Panc1 (cell line): Measurements from ENCODE around the gene TMA7. TPM values are rescaled to one million over a fixed set of nuclear protein-coding genes. Genes with fewer than 3 reads are reported as not detected.

Source experiments
- ATAC-seq: fragments of 200-7000 bp; cut with Tn5 transposase; 2 replicates; pipeline ENCODE4 v1.9.1; 2020; ENCODE audit warnings: mild to moderate bottlenecking, moderate library complexity
- BruUV-seq: library from RNA; stranded (reverse); fragments of 400-500 nt; replicated peaks from 2 replicates; lab custom pipeline; 2021; lab: Mats Ljungman, UMichigan
- CTCF ChIA-PET: fragments of 300-600 bp; sonication (Branson Sonifier 250); formaldehyde crosslinking; loops from one replicate; lab custom pipeline; 2022; ENCODE audit warnings: antibody characterized with exemption; lab: Charles Lee
- POLR2A ChIA-PET: fragments of 300-600 bp; sonication (Branson Sonifier 250); formaldehyde crosslinking; loops from one replicate; lab custom pipeline; 2022; ENCODE audit warnings: antibody characterized with exemption; lab: Charles Lee
- DNase-seq: peaks from one replicate; pipeline ENCODE4 v3.0.0-alpha.2; 2010; ENCODE audit warnings: low read depth, low spot score
- H3K27ac ChIP-seq: 2 replicates; pipeline ENCODE4 v1.5.1; 2011; ENCODE audit warnings: mild to moderate bottlenecking, low read length, inconsistent platforms
- H3K27me3 ChIP-seq: fragments of 200-500 bp; sonication (Bioruptor generic); 2 replicates; pipeline ENCODE4 v1.6.0; 2014; ENCODE audit warnings: low read length, inconsistent platforms; ENCODE audit not compliant: control insufficient read depth, insufficient read depth
- H3K36me3 ChIP-seq: fragments of 200-500 bp; sonication (Bioruptor generic); 2 replicates; pipeline ENCODE4 v1.5.1; 2014; ENCODE audit warnings: inconsistent platforms, mild to moderate bottlenecking, low read length, moderate library complexity; ENCODE audit not compliant: control insufficient read depth, insufficient read depth
- H3K4me1 ChIP-seq: 2 replicates; pipeline ENCODE4 v1.5.1; 2011; ENCODE audit warnings: inconsistent platforms, mild to moderate bottlenecking, low read length, moderate library complexity; ENCODE audit not compliant: control insufficient read depth, insufficient read depth
- H3K4me3 ChIP-seq, 2 experiments: 2 replicates each; pipeline ENCODE4 v1.5.1; 2011 to 2012; ENCODE audit warnings: low read depth in 2 of 2, low read length in 2 of 2, mild to moderate bottlenecking in 2 of 2, inconsistent platforms in 1 of 2, moderate library complexity in 1 of 2
- H3K9me3 ChIP-seq: fragments of 200-500 bp; sonication (Bioruptor generic); 2 replicates; pipeline ENCODE4 v1.5.1; 2014; ENCODE audit warnings: low read depth, mild to moderate bottlenecking, inconsistent platforms, low read length, moderate library complexity; ENCODE audit not compliant: control insufficient read depth, insufficient read depth
- POLR2AphosphoS5 ChIP-seq: IDR thresholded peaks from 2 replicates; pipeline ENCODE4 v1.6.1; 2012; ENCODE audit warnings: mild to moderate bottlenecking, low read depth, low read length, moderate library complexity
- SIN3A ChIP-seq: IDR thresholded peaks from 2 replicates; pipeline ENCODE4 v1.6.1; 2012; ENCODE audit warnings: low read depth, mild to moderate bottlenecking, low read length, moderate library complexity, borderline replicate concordance; ENCODE audit not compliant: insufficient read depth
- TCF7L2 ChIP-seq: IDR thresholded peaks from 2 replicates; pipeline ENCODE4 v1.6.1; 2011; ENCODE audit warnings: mild to moderate bottlenecking, low read depth, low read length, inconsistent platforms
- in situ Hi-C: cut with HindIII; loops from 2 replicates; pipeline ENCODE4 v1.10.0; 2016; ENCODE audit warnings: low sequenced_read_pairs, low pct_unique_long_range_greater_than_20kb
- intact Hi-C: fragments of 100-400 bp; cut with micrococcal nuclease; formaldehyde crosslinking; loops from one replicate; pipeline ENCODE4 v1.10.0; 2022; ENCODE audit not compliant: unreplicated experiment
- total RNA-seq: library from RNA; stranded (reverse); gene quantifications from one replicate; pipeline ENCODE4 v1.2.1, GENCODE V29; 2021; ENCODE audit not compliant: unreplicated experiment
- TF ChIP-seq, protein P1 (sequence below): fragments of 450-650 bp; IDR thresholded peaks from 2 replicates; pipeline ENCODE4 v1.5.1; 2017; ENCODE audit warnings: mild to moderate bottlenecking
- TF ChIP-seq, protein P2 (sequence below), 2 experiments: IDR thresholded peaks; 2 replicates each; pipeline ENCODE4 v1.6.1; 2011 to 2012; ENCODE audit warnings: low read depth in 2 of 2, control low read depth in 1 of 2, low read length in 1 of 2, mild to moderate bottlenecking in 1 of 2, moderate library complexity in 1 of 2; ENCODE audit not compliant: insufficient read depth in 1 of 2

TMA7 gene
- total RNA-seq, 1 experiment from 2014 or later: 175 TPM

DNA sequence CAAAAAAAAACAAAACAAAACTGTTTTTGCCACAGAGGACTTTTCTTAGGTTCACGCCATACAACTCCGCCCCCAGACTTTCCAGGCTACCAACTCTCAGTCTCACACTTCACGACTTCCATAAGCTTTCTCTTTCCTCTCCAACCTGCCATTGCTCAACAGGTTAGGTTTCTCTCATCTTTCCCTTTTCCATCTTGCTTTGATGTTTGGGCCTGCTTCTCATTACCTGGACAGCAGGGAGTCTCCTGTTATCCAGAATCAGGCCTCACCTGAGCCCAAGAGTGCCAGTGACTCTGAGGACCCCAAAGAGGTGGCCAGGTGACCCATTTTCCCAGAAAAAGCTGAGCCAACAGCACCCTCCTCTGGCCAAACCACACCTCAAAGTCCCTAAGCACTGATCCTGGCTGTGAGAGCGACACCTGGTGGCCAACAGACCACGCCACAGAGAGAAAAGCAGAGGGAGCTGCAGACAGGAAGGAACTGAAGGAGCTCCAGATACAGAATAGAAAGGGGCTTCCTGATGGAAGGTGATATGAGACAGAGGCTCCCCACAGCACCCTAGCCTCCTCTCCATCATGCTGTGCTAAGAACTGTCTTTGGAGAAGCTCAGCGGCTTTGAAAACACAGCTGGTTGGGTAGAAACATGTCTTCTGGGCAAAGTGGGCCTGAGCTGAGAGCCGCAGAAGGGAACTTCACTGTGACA lies 4.1 kb upstream of the TMA7 start:
- Histone ChIP-seq H3K27ac (no peak overlapping the region), H3K4me3 (no peak overlapping the region), H3K36me3 (peaks cover 4% of the 10 kb centered on the region; the same call in 1 of the 2 replicates), H3K4me1 (no peaks in the 10 kb centered on the region), H3K27me3 (no peaks in the 10 kb centered on the region), H3K9me3 (no peaks in the 10 kb centered on the region)
- BruUV-seq: no TSS peak
- CTCF ChIA-PET: interaction anchor here (0.6 to 2.5 kb wide), 29 partner anchors 9 to 251 kb away, joined by 3 to 98 read pairs (median 4); partner anchors contain the start of genes ATRIP, CDC25A, PFKFB4 and ZNF589
- ATAC-seq: peak; percentile 69
- peak; percentile 66 for DNase-seq
- in situ Hi-C loops (no loop called here), intact Hi-C loops (loop anchor here (5.0 kb wide), 2 partner anchors 34 to 164 kb away; no protein-coding TSS in a partner anchor)
- no peak for TF ChIP-seq POLR2AphosphoS5
- TF ChIP-seq, protein P1, sequence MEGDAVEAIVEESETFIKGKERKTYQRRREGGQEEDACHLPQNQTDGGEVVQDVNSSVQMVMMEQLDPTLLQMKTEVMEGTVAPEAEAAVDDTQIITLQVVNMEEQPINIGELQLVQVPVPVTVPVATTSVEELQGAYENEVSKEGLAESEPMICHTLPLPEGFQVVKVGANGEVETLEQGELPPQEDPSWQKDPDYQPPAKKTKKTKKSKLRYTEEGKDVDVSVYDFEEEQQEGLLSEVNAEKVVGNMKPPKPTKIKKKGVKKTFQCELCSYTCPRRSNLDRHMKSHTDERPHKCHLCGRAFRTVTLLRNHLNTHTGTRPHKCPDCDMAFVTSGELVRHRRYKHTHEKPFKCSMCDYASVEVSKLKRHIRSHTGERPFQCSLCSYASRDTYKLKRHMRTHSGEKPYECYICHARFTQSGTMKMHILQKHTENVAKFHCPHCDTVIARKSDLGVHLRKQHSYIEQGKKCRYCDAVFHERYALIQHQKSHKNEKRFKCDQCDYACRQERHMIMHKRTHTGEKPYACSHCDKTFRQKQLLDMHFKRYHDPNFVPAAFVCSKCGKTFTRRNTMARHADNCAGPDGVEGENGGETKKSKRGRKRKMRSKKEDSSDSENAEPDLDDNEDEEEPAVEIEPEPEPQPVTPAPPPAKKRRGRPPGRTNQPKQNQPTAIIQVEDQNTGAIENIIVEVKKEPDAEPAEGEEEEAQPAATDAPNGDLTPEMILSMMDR: peak; percentile 98
- POLR2A ChIA-PET: interaction anchor here (0.5 to 0.6 kb wide), 4 partner anchors 35 to 253 kb away, joined by 3 to 11 read pairs (median 3); no protein-coding TSS in a partner anchor

DNA sequence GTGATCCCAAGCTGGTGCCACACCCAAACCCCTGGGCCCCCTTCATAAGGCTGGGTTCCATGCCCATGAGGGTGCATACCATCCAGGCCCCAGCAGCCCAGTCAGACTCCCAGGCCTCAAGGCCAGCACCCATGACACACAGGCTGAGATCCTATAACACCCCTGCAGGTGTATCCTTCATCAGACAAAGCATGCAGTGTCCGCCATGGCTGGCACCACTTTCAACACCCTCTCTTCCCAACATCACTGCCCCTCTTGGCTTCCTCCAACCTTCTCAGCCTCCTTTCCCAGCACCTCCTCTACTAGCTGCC lies 3.6 kb upstream of the TMA7 start:
- DNase-seq (no peak), ATAC-seq (no peak)
- POLR2A ChIA-PET: interaction anchor here (0.5 to 0.6 kb wide), 3 partner anchors 36 to 254 kb away, joined by 3 read pairs; no protein-coding TSS in a partner anchor
- peaks cover 4% of the 10 kb centered on the region; the same call in 1 of the 2 replicates for H3K36me3 ChIP-seq
- H3K27ac ChIP-seq: no peak overlapping the region
- CTCF ChIA-PET: interaction anchor here (0.6 to 2.5 kb wide), 29 partner anchors 9 to 250 kb away, joined by 3 to 98 read pairs (median 4); partner anchors contain the start of genes ATRIP, CDC25A, PFKFB4 and ZNF589
- no TSS peak for BruUV-seq
- H3K4me1 ChIP-seq: peaks cover 1% of the 10 kb centered on the region; the same call in 1 of the 2 replicates
- in situ Hi-C loops (no loop called here), intact Hi-C loops (loop anchor here (5.0 kb wide), 2 partner anchors 34 to 164 kb away; no protein-coding TSS in a partner anchor)
- H3K9me3 ChIP-seq: no peaks in the 10 kb centered on the region
- H3K4me3 ChIP-seq: no peak overlapping the region
- TF ChIP-seq POLR2AphosphoS5 (no peak), TCF7L2 (no peak), SIN3A (no peak)
- TF ChIP-seq, protein P2, sequence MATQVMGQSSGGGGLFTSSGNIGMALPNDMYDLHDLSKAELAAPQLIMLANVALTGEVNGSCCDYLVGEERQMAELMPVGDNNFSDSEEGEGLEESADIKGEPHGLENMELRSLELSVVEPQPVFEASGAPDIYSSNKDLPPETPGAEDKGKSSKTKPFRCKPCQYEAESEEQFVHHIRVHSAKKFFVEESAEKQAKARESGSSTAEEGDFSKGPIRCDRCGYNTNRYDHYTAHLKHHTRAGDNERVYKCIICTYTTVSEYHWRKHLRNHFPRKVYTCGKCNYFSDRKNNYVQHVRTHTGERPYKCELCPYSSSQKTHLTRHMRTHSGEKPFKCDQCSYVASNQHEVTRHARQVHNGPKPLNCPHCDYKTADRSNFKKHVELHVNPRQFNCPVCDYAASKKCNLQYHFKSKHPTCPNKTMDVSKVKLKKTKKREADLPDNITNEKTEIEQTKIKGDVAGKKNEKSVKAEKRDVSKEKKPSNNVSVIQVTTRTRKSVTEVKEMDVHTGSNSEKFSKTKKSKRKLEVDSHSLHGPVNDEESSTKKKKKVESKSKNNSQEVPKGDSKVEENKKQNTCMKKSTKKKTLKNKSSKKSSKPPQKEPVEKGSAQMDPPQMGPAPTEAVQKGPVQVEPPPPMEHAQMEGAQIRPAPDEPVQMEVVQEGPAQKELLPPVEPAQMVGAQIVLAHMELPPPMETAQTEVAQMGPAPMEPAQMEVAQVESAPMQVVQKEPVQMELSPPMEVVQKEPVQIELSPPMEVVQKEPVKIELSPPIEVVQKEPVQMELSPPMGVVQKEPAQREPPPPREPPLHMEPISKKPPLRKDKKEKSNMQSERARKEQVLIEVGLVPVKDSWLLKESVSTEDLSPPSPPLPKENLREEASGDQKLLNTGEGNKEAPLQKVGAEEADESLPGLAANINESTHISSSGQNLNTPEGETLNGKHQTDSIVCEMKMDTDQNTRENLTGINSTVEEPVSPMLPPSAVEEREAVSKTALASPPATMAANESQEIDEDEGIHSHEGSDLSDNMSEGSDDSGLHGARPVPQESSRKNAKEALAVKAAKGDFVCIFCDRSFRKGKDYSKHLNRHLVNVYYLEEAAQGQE (IDR thresholded peaks at IDR 0.05; ENCODE audit: insufficient read depth in 1 of 2, low read depth in 2 of 2, low read length in 1 of 2): no peak
- TF ChIP-seq, protein P1: no peak
- no peaks in the 10 kb centered on the region for H3K27me3 ChIP-seq
